Liver (tissue), 9 donors: Measurements from ENCODE around the gene CCDC30. TPM values are rescaled to one million over a fixed set of nuclear protein-coding genes. Genes with fewer than 3 reads are reported as not detected.
"Not testable (repeated sequence)": the region's sequence is repeated elsewhere in the genome, so short reads cannot be mapped to it uniquely, and the experiment has no call there.

Experiments
- DNase-seq: peaks from one replicate; pipeline ENCODE4 v3.0.0-alpha.2; 2017; ENCODE audit warnings: low spot score
- H3K27ac ChIP-seq, 2 donors: one replicate each; pipeline ENCODE4 v1.7.0; 2013; ENCODE audit warnings: inconsistent platforms in 2 of 2, low read length in 2 of 2, control low read depth in 1 of 2, low read depth in 1 of 2, mild to moderate bottlenecking in 1 of 2
- H3K27me3 ChIP-seq, 4 donors: one replicate each; pipeline versions ENCODE4 v1.6.1 to v1.7.0; 2013; ENCODE audit warnings: low read length in 3 of 4, inconsistent platforms in 1 of 4, mild to moderate bottlenecking in 1 of 4, moderate library complexity in 1 of 4; ENCODE audit not compliant: control insufficient read depth in 4 of 4, insufficient read depth in 4 of 4
- H3K36me3 ChIP-seq, 4 donors: one replicate each; pipeline versions ENCODE4 v1.6.1 to v1.7.0; 2013; ENCODE audit warnings: low read length in 3 of 4, mild to moderate bottlenecking in 3 of 4, low read depth in 1 of 4, moderate library complexity in 1 of 4; ENCODE audit not compliant: control insufficient read depth in 4 of 4, insufficient read depth in 3 of 4
- H3K4me1 ChIP-seq, 4 donors: one replicate each; pipeline versions ENCODE4 v1.6.1 to v1.7.0; 2013; ENCODE audit warnings: low read length in 3 of 4, mild to moderate bottlenecking in 3 of 4, moderate library complexity in 1 of 4; ENCODE audit not compliant: control insufficient read depth in 4 of 4, insufficient read depth in 4 of 4
- H3K4me3 ChIP-seq, 3 donors: one replicate each; pipeline versions ENCODE4 v1.6.1 to v1.7.0; 2013; ENCODE audit warnings: low read length in 3 of 3, control low read depth in 1 of 3, low read depth in 1 of 3, mild to moderate bottlenecking in 1 of 3
- H3K9ac ChIP-seq, 2 donors: one replicate each; pipeline ENCODE4 v1.7.0; 2013; ENCODE audit warnings: low read length in 2 of 2, mild to moderate bottlenecking in 2 of 2, moderate library complexity in 2 of 2, control low read depth in 1 of 2, low read depth in 1 of 2
- H3K9me3 ChIP-seq, 4 donors: one replicate each; pipeline versions ENCODE4 v1.6.1 to v1.7.0; 2013; ENCODE audit warnings: low read length in 3 of 4; ENCODE audit not compliant: control insufficient read depth in 4 of 4
- EGR1 ChIP-seq, 2 donors: IDR thresholded peaks; 2 replicates each; pipeline ENCODE4 v1.6.1; 2016 to 2018; ENCODE audit warnings: antibody characterized with exemption in 2 of 2, low read depth in 2 of 2
- GABPA ChIP-seq, 2 donors: IDR thresholded peaks in 1 of 2; conservative IDR thresholded peaks in 1 of 2; 2 replicates each; pipeline ENCODE4 v1.6.1; 2016; ENCODE audit warnings: antibody characterized with exemption in 2 of 2, mild to moderate bottlenecking in 1 of 2, moderate library complexity in 1 of 2
- HNF4A ChIP-seq, 2 donors: conservative IDR thresholded peaks; 2 replicates each; pipeline ENCODE4 v1.6.1; 2016; ENCODE audit warnings: antibody characterized with exemption in 2 of 2, mild to moderate bottlenecking in 2 of 2
- JUND ChIP-seq, 2 donors: IDR thresholded peaks; 2 replicates each; pipeline ENCODE4 v1.6.1; 2016; ENCODE audit warnings: antibody characterized with exemption in 2 of 2
- NR2F2 ChIP-seq: IDR thresholded peaks from 2 replicates; pipeline ENCODE4 v1.6.1; 2016; ENCODE audit warnings: antibody characterized with exemption
- REST ChIP-seq: IDR thresholded peaks from 2 replicates; pipeline ENCODE4 v1.6.1; 2016; ENCODE audit warnings: antibody characterized with exemption, mild to moderate bottlenecking
- TAF1 ChIP-seq: conservative IDR thresholded peaks from 2 replicates; pipeline ENCODE4 v1.6.1; 2016; ENCODE audit warnings: antibody characterized with exemption, mild to moderate bottlenecking
- WGBS: extraction: QIAGEN DNeasy Blood & Tissue Kit; methylation state at CpG from one replicate; pipeline ENCODE4 v1.1.7; 2013; 5-methylcytosine and 5-hydroxymethylcytosine counted together
- polyA plus RNA-seq, 2 donors: library from polyadenylated mRNA; stranded (reverse) in 1 of 2; unstranded in 1 of 2; fragments of 200-250 nt in 1 of 2; fragments of >200 nt in 1 of 2; fragmentation: Nextera tagmentation in 1 of 2; extraction: Ambion mirVana in 1 of 2; gene quantifications; one replicate each; pipeline versions ENCODE4 v1.2.1 to v1.2.3, GENCODE V29; 2013 to 2015
- total RNA-seq, 2 donors: library from RNA; depleted of rRNA; stranded (reverse); fragments of >200 nt; gene quantifications; one replicate each; pipeline ENCODE4 v1.2.3, GENCODE V29; 2014
- TF ChIP-seq, protein P1 (sequence below): IDR thresholded peaks from 2 replicates; pipeline ENCODE4 v1.6.1; 2016; ENCODE audit warnings: antibody characterized with exemption
- donor health status: healthy.
- donor health status: healthy.
- donor health status: healthy.
- donor health status: healthy.
- donor health status: healthy.

CCDC30 gene
- total and polyA plus RNA-seq, 4 donors = 0.07 to 2.0 (median 1.3) TPM

DNA sequence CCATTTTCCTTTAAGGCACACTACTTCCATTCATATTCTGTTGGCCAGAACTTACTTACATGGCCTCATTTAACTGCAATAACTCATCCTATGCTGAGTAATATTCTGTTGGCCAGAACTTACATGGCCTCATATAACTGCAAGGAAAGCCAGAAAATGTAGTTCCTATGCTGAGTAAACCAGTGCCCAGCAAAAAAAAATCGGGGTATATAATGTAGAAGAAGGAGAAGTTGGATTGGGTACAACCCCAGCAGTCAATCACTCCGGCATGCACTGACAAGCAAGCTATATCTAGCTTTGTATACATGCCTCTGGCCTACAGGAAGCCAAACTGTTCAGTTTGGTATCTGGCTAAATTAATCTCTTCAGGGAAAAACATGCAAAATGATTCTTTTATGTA, 155.8 kb downstream of the CCDC30 start:
- WGBS = 80% methylated on average over 2 of the region's 2 CpGs
- Histone ChIP-seq H3K4me1 (peaks cover 0 to 5% (median under 1%) of the 10 kb centered on the region in 4 donors), H3K9ac (no peak overlapping the region), H3K9me3 (no peaks in the 10 kb centered on the region), H3K27me3 (no peaks in the 10 kb centered on the region), H3K36me3 (no peaks in the 10 kb centered on the region), H3K27ac (no peak overlapping the region), H3K4me3 (no peak overlapping the region)
- no peak for DNase-seq
- TF ChIP-seq NR2F2 (no peak), JUND (IDR thresholded peaks at IDR 0.05) (no peak), EGR1 (IDR thresholded peaks at IDR 0.05; ENCODE audit: low read depth in 2 of 2) (no peak)
- TF ChIP-seq, protein P1, sequence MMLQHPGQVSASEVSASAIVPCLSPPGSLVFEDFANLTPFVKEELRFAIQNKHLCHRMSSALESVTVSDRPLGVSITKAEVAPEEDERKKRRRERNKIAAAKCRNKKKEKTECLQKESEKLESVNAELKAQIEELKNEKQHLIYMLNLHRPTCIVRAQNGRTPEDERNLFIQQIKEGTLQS = no peak

DNA sequence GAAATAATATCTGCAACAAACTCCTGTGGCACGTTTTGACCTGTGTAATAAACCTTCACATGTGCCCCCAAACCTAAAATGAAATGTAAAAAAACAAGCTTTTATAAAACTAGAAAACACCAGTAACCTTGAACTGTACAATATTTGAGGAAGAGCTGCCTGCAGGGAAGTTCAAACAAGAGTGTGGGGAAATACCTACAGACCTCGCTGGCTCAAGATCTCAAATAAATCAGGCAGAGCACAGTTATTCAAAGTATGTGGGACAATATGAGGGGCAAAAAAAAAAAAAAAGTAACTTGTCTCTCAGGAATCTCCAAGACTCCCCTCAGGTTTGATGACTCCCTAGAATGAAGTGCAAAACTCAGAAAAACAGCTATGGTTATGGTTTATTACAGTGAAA, 157.2 kb downstream of the CCDC30 start:
- Histone ChIP-seq H3K4me3 (no peak overlapping the region), H3K27me3 (no peaks in the 10 kb centered on the region), H3K9me3 (no peaks in the 10 kb centered on the region), H3K9ac (no peak overlapping the region), H3K4me1 (peaks cover 0 to 5% (median under 1%) of the 10 kb centered on the region in 4 donors), H3K27ac (no peak overlapping the region), H3K36me3 (no peaks in the 10 kb centered on the region)
- no peak for DNase-seq
- no peak for TF ChIP-seq REST
- no peak for TF ChIP-seq GABPA (IDR thresholded peaks at IDR 0.05 in 1 of 2, conservative IDR thresholded peaks at IDR 0.05 in 1 of 2)
- TF ChIP-seq EGR1 (IDR thresholded peaks at IDR 0.05; ENCODE audit: low read depth in 2 of 2) = no peak
- no peak for TF ChIP-seq JUND (IDR thresholded peaks at IDR 0.05)
- no peak for TF ChIP-seq TAF1
- peak; percentile 28 to 32 for TF ChIP-seq HNF4A (conservative IDR thresholded peaks at IDR 0.05)
- 17% methylated on average over 2 of the region's 2 CpGs for WGBS

GRCh38 chr1:42621180-42621579, 158.1 kb downstream of the CCDC30 start:
- not testable (repeated sequence) for H3K27ac ChIP-seq, H3K27me3 ChIP-seq, H3K9me3 ChIP-seq, DNase-seq, H3K9ac ChIP-seq, H3K4me1 ChIP-seq, H3K4me3 ChIP-seq, H3K36me3 ChIP-seq
- WGBS = 95% methylated on average over 4 of the region's 4 CpGs

DNA sequence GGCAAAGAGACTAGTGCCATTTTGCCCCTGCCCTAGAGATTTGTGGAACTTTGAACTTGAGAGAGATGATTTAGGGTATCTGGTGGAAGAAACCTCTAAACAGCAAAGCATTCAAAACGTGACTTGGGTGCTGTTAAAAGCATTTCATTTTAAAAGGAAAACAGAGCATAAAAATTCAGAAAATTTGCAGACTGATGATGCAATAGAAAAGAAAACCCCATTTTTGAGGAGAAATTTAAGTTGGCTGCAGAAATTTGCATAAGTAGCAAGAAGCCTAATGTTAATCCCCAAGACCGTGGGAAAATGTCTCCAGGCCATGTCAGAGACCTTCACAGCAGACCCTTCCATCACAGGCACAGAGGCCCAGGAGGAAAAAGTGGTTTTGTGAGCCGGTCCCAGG, 164.1 kb downstream of the CCDC30 start:
- not testable (repeated sequence) for H3K4me1 ChIP-seq, H3K27me3 ChIP-seq, H3K4me3 ChIP-seq, DNase-seq, H3K9me3 ChIP-seq, H3K27ac ChIP-seq, H3K9ac ChIP-seq, H3K36me3 ChIP-seq
- 87% methylated on average over 3 of the region's 3 CpGs for WGBS
